ENCODE results near the gene ATP10A. TPM values are rescaled to one million over a fixed set of nuclear protein-coding genes. Genes with fewer than 3 reads are reported as not detected.

The ATP10A gene
- polyA plus RNA-seq, 3 donors = 0.71 to 3.9 (median 0.92) TPM

DNA sequence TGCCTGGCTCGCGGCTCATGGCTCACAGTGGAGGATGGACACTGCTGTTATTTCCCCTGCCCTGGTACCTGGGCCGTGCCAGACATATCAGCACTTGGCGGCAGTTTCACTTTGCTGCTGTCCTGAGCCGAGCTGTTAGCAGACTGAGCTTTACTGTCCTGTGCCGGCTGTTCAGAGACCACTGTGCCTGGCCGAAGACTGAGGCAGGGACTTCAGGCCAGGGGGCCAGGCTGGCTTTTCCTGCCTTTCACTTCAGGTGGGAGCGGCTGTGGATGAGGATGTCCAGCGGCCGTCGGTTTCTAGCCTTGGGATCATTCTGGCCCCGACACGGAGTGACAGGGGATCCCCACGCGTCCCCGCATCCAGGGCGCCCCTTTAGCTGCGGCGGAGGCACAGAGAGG is 1.1 kb downstream of the ATP10A start:
- Histone ChIP-seq H3K27ac (ENCODE audit: low read depth in 1 of 2, low read length in 2 of 2) (no peak overlapping the region), H3K4me1 (ENCODE audit: control insufficient read depth in 1 of 2, insufficient read depth in 2 of 2, low read length in 2 of 2) (peaks cover 39 to 49% of the 10 kb centered on the region in 2 donors), H3K27me3 (ENCODE audit: control insufficient read depth in 2 of 2, insufficient read depth in 2 of 2, low read length in 2 of 2) (peaks cover 0 to 28% of the 10 kb centered on the region in 2 donors), H3K36me3 (replicated peaks in 1 of 2; ENCODE audit: control insufficient read depth in 1 of 2, insufficient read depth in 2 of 2, low read length in 2 of 2) (no peaks in the 10 kb centered on the region), H3K9me3 (replicated peaks in 1 of 2; ENCODE audit: control insufficient read depth in 1 of 2, insufficient read depth in 1 of 2, low read length in 2 of 2) (no peaks in the 10 kb centered on the region), H4K20me1 (ENCODE audit: insufficient read depth, low read length) (no peaks in the 10 kb centered on the region), H2AFZ (ENCODE audit: insufficient read depth, low read depth, low read length, poor library complexity, severe bottlenecking) (peak overlapping the region; percentile 89), H3K4me3 (replicated peaks in 1 of 3; ENCODE audit: low read depth in 2 of 3, low read length in 3 of 3) (peak overlapping the region; percentile 59 to 87 (median 69)), H3K4me2 (replicated peaks; ENCODE audit: extremely low read depth, low read length, poor library complexity, severe bottlenecking) (peak overlapping the region; percentile 98), H3K9ac (ENCODE audit: insufficient read depth, low read length, poor library complexity, severe bottlenecking) (peak overlapping the region; percentile 69), H3K79me2 (ENCODE audit: insufficient read depth, low read length) (peaks cover 23% of the 10 kb centered on the region)
- H3K27me3 Mint-ChIP-seq (ENCODE audit: low read depth in 3 of 3) = peaks cover 30 to 50% (median 35%) of the 10 kb centered on the region in 3 donors
- peaks cover 0 to 9% (median 0%) of the 10 kb centered on the region in 7 donors for H3K9me3 Mint-ChIP-seq
- 10% methylated on average over 14 of the region's 19 CpGs for WGBS (ENCODE audit: insufficient coverage)
- TF ChIP-seq, protein P1, sequence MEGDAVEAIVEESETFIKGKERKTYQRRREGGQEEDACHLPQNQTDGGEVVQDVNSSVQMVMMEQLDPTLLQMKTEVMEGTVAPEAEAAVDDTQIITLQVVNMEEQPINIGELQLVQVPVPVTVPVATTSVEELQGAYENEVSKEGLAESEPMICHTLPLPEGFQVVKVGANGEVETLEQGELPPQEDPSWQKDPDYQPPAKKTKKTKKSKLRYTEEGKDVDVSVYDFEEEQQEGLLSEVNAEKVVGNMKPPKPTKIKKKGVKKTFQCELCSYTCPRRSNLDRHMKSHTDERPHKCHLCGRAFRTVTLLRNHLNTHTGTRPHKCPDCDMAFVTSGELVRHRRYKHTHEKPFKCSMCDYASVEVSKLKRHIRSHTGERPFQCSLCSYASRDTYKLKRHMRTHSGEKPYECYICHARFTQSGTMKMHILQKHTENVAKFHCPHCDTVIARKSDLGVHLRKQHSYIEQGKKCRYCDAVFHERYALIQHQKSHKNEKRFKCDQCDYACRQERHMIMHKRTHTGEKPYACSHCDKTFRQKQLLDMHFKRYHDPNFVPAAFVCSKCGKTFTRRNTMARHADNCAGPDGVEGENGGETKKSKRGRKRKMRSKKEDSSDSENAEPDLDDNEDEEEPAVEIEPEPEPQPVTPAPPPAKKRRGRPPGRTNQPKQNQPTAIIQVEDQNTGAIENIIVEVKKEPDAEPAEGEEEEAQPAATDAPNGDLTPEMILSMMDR (IDR thresholded peaks at IDR 0.05) = no peak
- H3K4me1 Mint-ChIP-seq = peaks cover 41% of the 10 kb centered on the region
- H3K36me3 Mint-ChIP-seq = peaks cover 11 to 17% of the 10 kb centered on the region in 2 donors
- intact Hi-C loops (cut with micrococcal nuclease) = no loop called here
- no peak for DNase-seq
- peak overlapping the region in 1 of 7 donors; percentile 57 for H3K27ac Mint-ChIP-seq
- peak overlapping the region; percentile 93 to 95 for H3K4me3 Mint-ChIP-seq

DNA sequence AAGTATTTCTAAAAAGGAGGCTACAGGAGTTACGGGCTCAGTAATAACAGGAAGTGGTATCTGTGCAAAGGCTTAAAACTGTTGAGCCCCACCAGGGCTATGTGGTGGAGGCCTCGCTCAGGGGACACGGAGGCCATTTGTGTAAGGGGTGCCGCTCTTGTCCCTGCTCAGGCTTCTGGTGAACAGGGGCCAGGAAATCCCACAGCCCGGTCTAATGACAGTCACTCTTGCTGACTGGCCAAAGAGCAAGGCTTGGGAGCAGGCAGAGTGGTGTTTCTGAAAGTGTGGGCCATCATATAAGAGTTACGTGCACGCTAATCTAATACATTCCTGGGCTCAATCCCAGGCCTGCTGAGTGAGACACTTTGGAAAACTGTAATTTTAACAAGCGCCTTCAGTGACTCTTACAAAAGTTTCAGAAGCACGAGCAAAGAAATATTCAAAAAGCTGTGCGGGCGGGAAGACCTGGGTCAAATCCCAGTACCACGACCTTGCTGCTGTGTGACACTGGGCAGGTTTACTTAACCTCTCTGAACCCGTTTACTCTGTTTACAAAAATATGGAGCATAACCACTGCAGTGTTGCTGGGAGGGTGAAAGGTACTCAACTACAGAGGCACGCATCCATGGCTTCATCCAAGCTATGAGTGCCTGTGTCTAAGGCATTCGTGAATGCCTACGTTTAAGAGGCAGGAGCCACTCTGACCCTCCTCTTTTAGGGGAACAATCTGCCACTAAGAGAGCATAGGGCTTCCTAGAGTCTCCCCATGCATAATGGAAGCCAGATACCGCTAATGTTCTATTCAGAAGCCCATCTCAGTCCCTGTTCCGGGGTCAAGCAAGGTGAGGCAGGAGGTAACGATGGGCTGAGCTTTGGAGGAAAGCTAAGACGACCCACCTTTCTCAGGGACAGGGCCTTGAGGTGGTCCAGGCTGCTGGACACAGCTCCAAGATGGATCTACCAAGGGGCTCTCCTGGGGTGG is 2.0 kb downstream of the ATP10A start:
- Mint-ChIP-seq H3K9me3 (peaks cover 0 to 9% (median 0%) of the 10 kb centered on the region in 7 donors), H3K4me3 (peak overlapping the region; percentile 93 to 95), H3K27ac (peak overlapping the region in 2 of 7 donors; percentile 32 to 50), H3K4me1 (peaks cover 41% of the 10 kb centered on the region), H3K27me3 (ENCODE audit: low read depth in 3 of 3) (peaks cover 30 to 47% (median 32%) of the 10 kb centered on the region in 3 donors), H3K36me3 (peaks cover 11 to 17% of the 10 kb centered on the region in 2 donors)
- H2AFZ ChIP-seq (ENCODE audit: insufficient read depth, low read depth, low read length, poor library complexity, severe bottlenecking) = peak overlapping the region; percentile 89
- intact Hi-C loops (cut with micrococcal nuclease) = no loop called here
- H3K27me3 ChIP-seq (ENCODE audit: control insufficient read depth in 2 of 2, insufficient read depth in 2 of 2, low read length in 2 of 2) = peaks cover 0 to 28% of the 10 kb centered on the region in 2 donors
- TF ChIP-seq, protein P1 (IDR thresholded peaks at IDR 0.05) = no peak
- H3K27ac ChIP-seq (ENCODE audit: low read depth in 1 of 2, low read length in 2 of 2) = no peak overlapping the region
- DNase-seq = peak in 1 of 3 donors; percentile 21
- H3K9me3 ChIP-seq (replicated peaks in 1 of 2; ENCODE audit: control insufficient read depth in 1 of 2, insufficient read depth in 1 of 2, low read length in 2 of 2) = no peaks in the 10 kb centered on the region
- peak overlapping the region; percentile 98 for H3K4me2 ChIP-seq (replicated peaks; ENCODE audit: extremely low read depth, low read length, poor library complexity, severe bottlenecking)
- H3K79me2 ChIP-seq (ENCODE audit: insufficient read depth, low read length) = peaks cover 23% of the 10 kb centered on the region
- peaks cover 39 to 49% of the 10 kb centered on the region in 2 donors for H3K4me1 ChIP-seq (ENCODE audit: control insufficient read depth in 1 of 2, insufficient read depth in 2 of 2, low read length in 2 of 2)
- WGBS (ENCODE audit: insufficient coverage) = 63% methylated on average over 15 of the region's 20 CpGs
- peak overlapping the region in 2 of 3 experiments; percentile 59 to 87 for H3K4me3 ChIP-seq (replicated peaks in 1 of 3; ENCODE audit: low read depth in 2 of 3, low read length in 3 of 3)
- H4K20me1 ChIP-seq (ENCODE audit: insufficient read depth, low read length) = no peaks in the 10 kb centered on the region
- peak overlapping the region; percentile 69 for H3K9ac ChIP-seq (ENCODE audit: insufficient read depth, low read length, poor library complexity, severe bottlenecking)
- H3K36me3 ChIP-seq (replicated peaks in 1 of 2; ENCODE audit: control insufficient read depth in 1 of 2, insufficient read depth in 2 of 2, low read length in 2 of 2) = no peaks in the 10 kb centered on the region

Measured in CD14-positive monocyte (primary cell).